Measurements from ENCODE around the gene BSCL2.

BSCL2 gene

GRCh38 chr11:62716816-62717215 lies 9.6 kb upstream of the BSCL2 start:
- no peaks in the 10 kb centered on the region for H3K9me3 ChIP-seq (ENCODE audit: control insufficient read depth in 2 of 2, low read length in 2 of 2)
- H3K4me3 ChIP-seq (ENCODE audit: low read length in 2 of 2) = no peak overlapping the region
- H3K27me3 ChIP-seq (ENCODE audit: control insufficient read depth in 1 of 2, insufficient read depth in 2 of 2, low read length in 2 of 2) = no peaks in the 10 kb centered on the region
- H3K27ac ChIP-seq (ENCODE audit: low read length) = no peak overlapping the region
- peaks cover 61 to 76% of the 10 kb centered on the region in 2 donors for H3K36me3 ChIP-seq (ENCODE audit: control insufficient read depth in 2 of 2, insufficient read depth in 2 of 2, low read length in 2 of 2)
- H3K4me1 ChIP-seq (ENCODE audit: control insufficient read depth, insufficient read depth, low read length) = peaks cover 3% of the 10 kb centered on the region
- H3K9ac ChIP-seq (ENCODE audit: low read length in 2 of 2) = no peak overlapping the region

GRCh38 chr11:62716206-62716605 lies 9.0 kb upstream of the BSCL2 start:
- no peak overlapping the region for H3K4me3 ChIP-seq (ENCODE audit: low read length in 2 of 2)
- H3K9me3 ChIP-seq (ENCODE audit: control insufficient read depth in 2 of 2, low read length in 2 of 2) = no peaks in the 10 kb centered on the region
- H3K9ac ChIP-seq (ENCODE audit: low read length in 2 of 2) = no peak overlapping the region
- no peaks in the 10 kb centered on the region for H3K27me3 ChIP-seq (ENCODE audit: control insufficient read depth in 1 of 2, insufficient read depth in 2 of 2, low read length in 2 of 2)
- H3K36me3 ChIP-seq (ENCODE audit: control insufficient read depth in 2 of 2, insufficient read depth in 2 of 2, low read length in 2 of 2) = peaks cover 59 to 74% of the 10 kb centered on the region in 2 donors
- no peak overlapping the region for H3K27ac ChIP-seq (ENCODE audit: low read length)
- peaks cover 3% of the 10 kb centered on the region for H3K4me1 ChIP-seq (ENCODE audit: control insufficient read depth, insufficient read depth, low read length)

- Histone ChIP-seq H3K9ac (ENCODE audit: low read length in 2 of 2) (no peak overlapping the region), H3K36me3 (ENCODE audit: control insufficient read depth in 2 of 2, insufficient read depth in 2 of 2, low read length in 2 of 2) (peaks cover 54 to 73% of the 10 kb centered on the region in 2 donors), H3K27me3 (ENCODE audit: control insufficient read depth in 1 of 2, insufficient read depth in 2 of 2, low read length in 2 of 2) (no peaks in the 10 kb centered on the region), H3K9me3 (ENCODE audit: control insufficient read depth in 2 of 2, low read length in 2 of 2) (no peaks in the 10 kb centered on the region), H3K4me1 (ENCODE audit: control insufficient read depth, insufficient read depth, low read length) (peaks cover 6% of the 10 kb centered on the region), H3K4me3 (ENCODE audit: low read length in 2 of 2) (no peak overlapping the region), H3K27ac (ENCODE audit: low read length) (no peak overlapping the region)
Measured at GRCh38 chr11:62715150-62716130, 8.2 kb upstream of the BSCL2 start.

GRCh38 chr11:62713343-62713742 lies 6.1 kb upstream of the BSCL2 start:
- H3K27me3 ChIP-seq (ENCODE audit: control insufficient read depth in 1 of 2, insufficient read depth in 2 of 2, low read length in 2 of 2) = no peaks in the 10 kb centered on the region
- peaks cover 37 to 58% of the 10 kb centered on the region in 2 donors for H3K36me3 ChIP-seq (ENCODE audit: control insufficient read depth in 2 of 2, insufficient read depth in 2 of 2, low read length in 2 of 2)
- H3K4me1 ChIP-seq (ENCODE audit: control insufficient read depth, insufficient read depth, low read length) = peaks cover 25% of the 10 kb centered on the region
- H3K9me3 ChIP-seq (ENCODE audit: control insufficient read depth in 2 of 2, low read length in 2 of 2) = no peaks in the 10 kb centered on the region
- no peak overlapping the region for H3K4me3 ChIP-seq (ENCODE audit: low read length in 2 of 2)
- no peak overlapping the region for H3K27ac ChIP-seq (ENCODE audit: low read length)
- H3K9ac ChIP-seq (ENCODE audit: low read length in 2 of 2) = no peak overlapping the region

GRCh38 chr11:62712861-62713260 lies 5.6 kb upstream of the BSCL2 start:
- H3K36me3 ChIP-seq (ENCODE audit: control insufficient read depth in 2 of 2, insufficient read depth in 2 of 2, low read length in 2 of 2) = peaks cover 35 to 54% of the 10 kb centered on the region in 2 donors
- no peak overlapping the region for H3K4me3 ChIP-seq (ENCODE audit: low read length in 2 of 2)
- H3K27ac ChIP-seq (ENCODE audit: low read length) = no peak overlapping the region
- H3K9me3 ChIP-seq (ENCODE audit: control insufficient read depth in 2 of 2, low read length in 2 of 2) = no peaks in the 10 kb centered on the region
- no peaks in the 10 kb centered on the region for H3K27me3 ChIP-seq (ENCODE audit: control insufficient read depth in 1 of 2, insufficient read depth in 2 of 2, low read length in 2 of 2)
- no peak overlapping the region for H3K9ac ChIP-seq (ENCODE audit: low read length in 2 of 2)
- H3K4me1 ChIP-seq (ENCODE audit: control insufficient read depth, insufficient read depth, low read length) = peaks cover 28% of the 10 kb centered on the region

GRCh38 chr11:62712276-62712812 lies 5.1 kb upstream of the BSCL2 start:
- Histone ChIP-seq H3K27me3 (ENCODE audit: control insufficient read depth in 1 of 2, insufficient read depth in 2 of 2, low read length in 2 of 2) (no peaks in the 10 kb centered on the region), H3K27ac (ENCODE audit: low read length) (no peak overlapping the region), H3K9me3 (ENCODE audit: control insufficient read depth in 2 of 2, low read length in 2 of 2) (no peaks in the 10 kb centered on the region), H3K36me3 (ENCODE audit: control insufficient read depth in 2 of 2, insufficient read depth in 2 of 2, low read length in 2 of 2) (peaks cover 30 to 49% of the 10 kb centered on the region in 2 donors), H3K4me1 (ENCODE audit: control insufficient read depth, insufficient read depth, low read length) (peaks cover 31% of the 10 kb centered on the region), H3K9ac (ENCODE audit: low read length in 2 of 2) (no peak overlapping the region), H3K4me3 (ENCODE audit: low read length in 2 of 2) (no peak overlapping the region)

- H3K36me3 ChIP-seq (ENCODE audit: control insufficient read depth in 2 of 2, insufficient read depth in 2 of 2, low read length in 2 of 2) = peaks cover 12 to 28% of the 10 kb centered on the region in 2 donors
- peak overlapping the region; percentile 93 to 96 for H3K9ac ChIP-seq (ENCODE audit: low read length in 2 of 2)
- peaks cover 53% of the 10 kb centered on the region for H3K4me1 ChIP-seq (ENCODE audit: control insufficient read depth, insufficient read depth, low read length)
- peak overlapping the region; percentile 83 to 91 for H3K4me3 ChIP-seq (ENCODE audit: low read length in 2 of 2)
- no peaks in the 10 kb centered on the region for H3K27me3 ChIP-seq (ENCODE audit: control insufficient read depth in 1 of 2, insufficient read depth in 2 of 2, low read length in 2 of 2)
- peak overlapping the region; percentile 96 for H3K27ac ChIP-seq (ENCODE audit: low read length)
- H3K9me3 ChIP-seq (ENCODE audit: control insufficient read depth in 2 of 2, low read length in 2 of 2) = no peaks in the 10 kb centered on the region
Measured at GRCh38 chr11:62710001-62710345, 2.7 kb upstream of the BSCL2 start.

- Histone ChIP-seq H3K36me3 (ENCODE audit: control insufficient read depth in 2 of 2, insufficient read depth in 2 of 2, low read length in 2 of 2) (peaks cover 8 to 25% of the 10 kb centered on the region in 2 donors), H3K4me3 (ENCODE audit: low read length in 2 of 2) (peak overlapping the region; percentile 87 to 91), H3K4me1 (ENCODE audit: control insufficient read depth, insufficient read depth, low read length) (peaks cover 51% of the 10 kb centered on the region), H3K27ac (ENCODE audit: low read length) (peak overlapping the region; percentile 96), H3K9ac (ENCODE audit: low read length in 2 of 2) (peak overlapping the region; percentile 93 to 96), H3K27me3 (ENCODE audit: control insufficient read depth in 1 of 2, insufficient read depth in 2 of 2, low read length in 2 of 2) (no peaks in the 10 kb centered on the region), H3K9me3 (ENCODE audit: control insufficient read depth in 2 of 2, low read length in 2 of 2) (no peaks in the 10 kb centered on the region)
Measured at GRCh38 chr11:62709247-62710000, 2.2 kb upstream of the BSCL2 start.

- H3K27ac ChIP-seq (ENCODE audit: low read length) = peak overlapping the region; percentile 96
- peak overlapping the region; percentile 87 to 91 for H3K4me3 ChIP-seq (ENCODE audit: low read length in 2 of 2)
- H3K4me1 ChIP-seq (ENCODE audit: control insufficient read depth, insufficient read depth, low read length) = peaks cover 51% of the 10 kb centered on the region
- peaks cover 5 to 20% of the 10 kb centered on the region in 2 donors for H3K36me3 ChIP-seq (ENCODE audit: control insufficient read depth in 2 of 2, insufficient read depth in 2 of 2, low read length in 2 of 2)
- H3K9me3 ChIP-seq (ENCODE audit: control insufficient read depth in 2 of 2, low read length in 2 of 2) = no peaks in the 10 kb centered on the region
- H3K9ac ChIP-seq (ENCODE audit: low read length in 2 of 2) = peak overlapping the region; percentile 93
- no peaks in the 10 kb centered on the region for H3K27me3 ChIP-seq (ENCODE audit: control insufficient read depth in 1 of 2, insufficient read depth in 2 of 2, low read length in 2 of 2)
Measured at GRCh38 chr11:62708793-62709192, 1.6 kb upstream of the BSCL2 start.

GRCh38 chr11:62708392-62708791 lies 1.2 kb upstream of the BSCL2 start:
- peak overlapping the region; percentile 93 for H3K9ac ChIP-seq (ENCODE audit: low read length in 2 of 2)

More at GRCh38 chr11:62708392-62708791, 1.2 kb upstream of the BSCL2 start:
- peaks cover 51% of the 10 kb centered on the region for H3K4me1 ChIP-seq (ENCODE audit: control insufficient read depth, insufficient read depth, low read length)
- peaks cover 5 to 16% of the 10 kb centered on the region in 2 donors for H3K36me3 ChIP-seq (ENCODE audit: control insufficient read depth in 2 of 2, insufficient read depth in 2 of 2, low read length in 2 of 2)
- H3K4me3 ChIP-seq (ENCODE audit: low read length in 2 of 2) = peak overlapping the region; percentile 87 to 91
- H3K9me3 ChIP-seq (ENCODE audit: control insufficient read depth in 2 of 2, low read length in 2 of 2) = no peaks in the 10 kb centered on the region
- H3K27ac ChIP-seq (ENCODE audit: low read length) = peak overlapping the region; percentile 96
- H3K27me3 ChIP-seq (ENCODE audit: control insufficient read depth in 1 of 2, insufficient read depth in 2 of 2, low read length in 2 of 2) = no peaks in the 10 kb centered on the region
